Aortic smooth muscle cell (primary cell): ENCODE data around the gene SEL1L. TPM values are rescaled to one million over a fixed set of nuclear protein-coding genes. Genes with fewer than 3 reads are reported as not detected.

Experiments
- total RNA-seq: library from RNA; depleted of rRNA; stranded (reverse); fragments of >200 nt; gene quantifications from 2 replicates; pipeline ENCODE4 v1.2.3, GENCODE V29; 2014

The SEL1L gene
- total RNA-seq = 104 and 117 TPM in 2 replicates

DNA sequence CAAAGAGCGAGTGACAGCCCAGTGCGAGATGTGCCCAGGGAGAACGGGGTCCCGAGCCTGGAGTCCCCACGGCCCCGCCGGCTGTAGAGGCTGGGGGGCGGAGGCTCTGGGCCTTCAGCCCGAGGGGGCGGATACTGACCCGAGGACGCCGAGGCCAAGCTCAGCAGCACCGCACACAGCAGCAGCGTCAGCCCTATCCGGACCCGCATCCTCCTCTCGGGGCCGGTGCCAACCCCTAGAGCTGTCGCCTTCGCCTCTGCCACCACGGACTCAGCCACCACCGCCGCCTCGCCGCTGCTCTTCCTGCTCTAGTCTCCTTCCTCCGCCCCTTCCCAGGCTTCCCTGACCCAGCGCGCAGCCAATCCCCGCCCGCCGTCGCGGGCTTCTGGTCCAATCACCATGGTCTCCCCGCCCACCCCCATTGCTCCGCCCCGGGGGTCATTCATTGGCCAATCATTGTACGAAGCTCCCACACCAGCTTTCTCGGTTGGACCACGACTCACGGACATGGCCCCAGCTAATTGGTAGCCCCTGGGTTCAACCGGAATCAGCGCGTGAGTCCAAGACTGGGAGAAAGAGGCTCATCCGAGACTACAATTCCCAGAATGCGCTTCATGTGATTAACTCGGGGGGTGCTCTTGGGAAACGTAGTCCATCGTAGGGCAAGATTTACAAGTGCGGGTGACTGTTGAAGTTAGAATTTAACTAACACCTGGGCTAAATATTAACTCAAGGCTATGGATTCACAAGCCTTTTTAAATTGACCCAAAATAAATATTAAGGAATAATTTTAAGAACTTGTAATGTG is at the start of gene SEL1L:
SEL1L (minus strand) TSS at position 318 of the 808 bp plus-strand sequence; CDS start at position 209, 109 bp downstream.

Other genes starting within 250 kb of the SEL1L start
- 0.44 and 0.66 TPM in 2 replicates for gene STON2, start 133.5 kb downstream of the SEL1L start, total RNA-seq